Measurements from ENCODE around the gene APBA3.

DNA sequence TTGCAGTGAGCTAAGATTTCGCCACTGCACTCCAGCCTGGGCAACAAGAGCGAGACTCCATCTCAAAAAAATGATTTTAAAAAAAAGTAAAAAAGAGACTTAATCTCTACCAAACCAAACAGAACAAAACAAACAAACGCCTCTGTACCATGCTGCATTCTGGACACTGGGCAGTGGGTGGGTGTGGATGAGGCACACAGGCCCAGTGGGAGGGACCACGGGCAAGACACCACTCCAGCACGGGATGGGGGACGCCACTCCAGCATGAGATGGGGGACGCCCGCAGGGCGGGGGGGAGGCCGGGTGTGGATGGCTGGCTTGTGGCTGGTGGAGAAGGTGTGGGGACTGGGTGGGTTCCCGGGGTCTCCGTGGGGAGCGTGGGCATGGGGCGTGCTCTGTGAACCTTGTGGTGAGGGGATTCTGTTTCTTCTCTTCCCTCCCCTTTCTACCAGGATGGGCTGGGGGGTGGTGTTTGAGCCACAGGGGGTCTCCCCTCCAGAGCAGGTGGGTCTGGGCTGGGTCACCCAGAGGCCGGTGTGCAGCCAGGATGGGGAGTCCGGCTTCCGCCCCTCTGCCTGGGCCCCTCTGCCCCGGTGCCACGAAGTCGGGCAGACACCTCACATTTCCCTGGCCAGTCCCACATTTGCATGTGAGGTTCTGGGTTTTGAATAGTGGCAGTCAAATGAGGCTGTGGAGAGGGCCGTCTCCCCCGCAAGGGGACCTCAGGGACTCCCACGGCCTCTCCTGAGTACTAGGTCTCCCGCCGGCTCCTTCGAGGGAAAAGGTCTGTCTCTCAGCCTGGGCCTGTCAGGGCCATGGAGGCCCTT is 48.6 kb upstream of the APBA3 start:
- TF ChIP-seq, protein P1, sequence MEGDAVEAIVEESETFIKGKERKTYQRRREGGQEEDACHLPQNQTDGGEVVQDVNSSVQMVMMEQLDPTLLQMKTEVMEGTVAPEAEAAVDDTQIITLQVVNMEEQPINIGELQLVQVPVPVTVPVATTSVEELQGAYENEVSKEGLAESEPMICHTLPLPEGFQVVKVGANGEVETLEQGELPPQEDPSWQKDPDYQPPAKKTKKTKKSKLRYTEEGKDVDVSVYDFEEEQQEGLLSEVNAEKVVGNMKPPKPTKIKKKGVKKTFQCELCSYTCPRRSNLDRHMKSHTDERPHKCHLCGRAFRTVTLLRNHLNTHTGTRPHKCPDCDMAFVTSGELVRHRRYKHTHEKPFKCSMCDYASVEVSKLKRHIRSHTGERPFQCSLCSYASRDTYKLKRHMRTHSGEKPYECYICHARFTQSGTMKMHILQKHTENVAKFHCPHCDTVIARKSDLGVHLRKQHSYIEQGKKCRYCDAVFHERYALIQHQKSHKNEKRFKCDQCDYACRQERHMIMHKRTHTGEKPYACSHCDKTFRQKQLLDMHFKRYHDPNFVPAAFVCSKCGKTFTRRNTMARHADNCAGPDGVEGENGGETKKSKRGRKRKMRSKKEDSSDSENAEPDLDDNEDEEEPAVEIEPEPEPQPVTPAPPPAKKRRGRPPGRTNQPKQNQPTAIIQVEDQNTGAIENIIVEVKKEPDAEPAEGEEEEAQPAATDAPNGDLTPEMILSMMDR (IDR thresholded peaks at IDR 0.05; ENCODE audit: insufficient read depth, low read length), result no peak
- no peak for TF ChIP-seq POLR2AphosphoS5 (IDR thresholded peaks at IDR 0.05; ENCODE audit: low read depth)
- TF ChIP-seq, protein P2, sequence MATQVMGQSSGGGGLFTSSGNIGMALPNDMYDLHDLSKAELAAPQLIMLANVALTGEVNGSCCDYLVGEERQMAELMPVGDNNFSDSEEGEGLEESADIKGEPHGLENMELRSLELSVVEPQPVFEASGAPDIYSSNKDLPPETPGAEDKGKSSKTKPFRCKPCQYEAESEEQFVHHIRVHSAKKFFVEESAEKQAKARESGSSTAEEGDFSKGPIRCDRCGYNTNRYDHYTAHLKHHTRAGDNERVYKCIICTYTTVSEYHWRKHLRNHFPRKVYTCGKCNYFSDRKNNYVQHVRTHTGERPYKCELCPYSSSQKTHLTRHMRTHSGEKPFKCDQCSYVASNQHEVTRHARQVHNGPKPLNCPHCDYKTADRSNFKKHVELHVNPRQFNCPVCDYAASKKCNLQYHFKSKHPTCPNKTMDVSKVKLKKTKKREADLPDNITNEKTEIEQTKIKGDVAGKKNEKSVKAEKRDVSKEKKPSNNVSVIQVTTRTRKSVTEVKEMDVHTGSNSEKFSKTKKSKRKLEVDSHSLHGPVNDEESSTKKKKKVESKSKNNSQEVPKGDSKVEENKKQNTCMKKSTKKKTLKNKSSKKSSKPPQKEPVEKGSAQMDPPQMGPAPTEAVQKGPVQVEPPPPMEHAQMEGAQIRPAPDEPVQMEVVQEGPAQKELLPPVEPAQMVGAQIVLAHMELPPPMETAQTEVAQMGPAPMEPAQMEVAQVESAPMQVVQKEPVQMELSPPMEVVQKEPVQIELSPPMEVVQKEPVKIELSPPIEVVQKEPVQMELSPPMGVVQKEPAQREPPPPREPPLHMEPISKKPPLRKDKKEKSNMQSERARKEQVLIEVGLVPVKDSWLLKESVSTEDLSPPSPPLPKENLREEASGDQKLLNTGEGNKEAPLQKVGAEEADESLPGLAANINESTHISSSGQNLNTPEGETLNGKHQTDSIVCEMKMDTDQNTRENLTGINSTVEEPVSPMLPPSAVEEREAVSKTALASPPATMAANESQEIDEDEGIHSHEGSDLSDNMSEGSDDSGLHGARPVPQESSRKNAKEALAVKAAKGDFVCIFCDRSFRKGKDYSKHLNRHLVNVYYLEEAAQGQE (IDR thresholded peaks at IDR 0.05; ENCODE audit: insufficient replicate concordance, low read depth), result no peak
- no peak for TF ChIP-seq SPI1 (IDR thresholded peaks at IDR 0.05; ENCODE audit: borderline replicate concordance, low read depth)
- no peak for TF ChIP-seq GABPA (IDR thresholded peaks at IDR 0.05; ENCODE audit: low read depth)

All from HL-60 (cell line).